K562 (cell line): Measurements from ENCODE around the gene AGAP1. TPM values are rescaled to one million over a fixed set of nuclear protein-coding genes. Genes with fewer than 3 reads are reported as not detected.

ENCODE experiments used
- ATAC-seq: fragments of 200-7000 bp; cut with Tn5 transposase; 3 replicates; pipeline ENCODE4 v1.9.1; 2020; ENCODE audit warnings: moderate library complexity
- BruUV-seq: library from RNA; stranded (reverse); fragments of 400-500 nt; replicated peaks from 2 replicates; lab custom pipeline; 2021; lab: Mats Ljungman, UMichigan
- CTCF ChIA-PET: fragments of 300-600 bp; formaldehyde crosslinking; extraction: SDS; loops from one replicate; lab custom pipeline; 2021; ENCODE audit warnings: low intra/inter-chr PET ratio; lab: Yijun Ruan, JAX
- POLR2A ChIA-PET: fragments of 300-600, 350-650 bp; sonication (Branson Sonifier 250); formaldehyde crosslinking; extraction: SDS; loops from one replicate; lab custom pipeline; 2021; ENCODE audit warnings: antibody characterized with exemption, inconsistent platforms; lab: Yijun Ruan, JAX
- DNase-seq, 4 experiments: peaks; one replicate each; pipeline versions ENCODE4 v3.0.0 to v3.0.0-alpha.2; 2011 to 2018; ENCODE audit warnings: low spot score in 3 of 4, mixed read lengths in 3 of 4; ENCODE audit errors: extremely low read depth in 1 of 4
- FAIRE-seq: peaks from 2 replicates; lab custom pipeline; 2011; peaks lifted over from hg19 to GRCh38; lab: Jason Lieb, UNC
- H2AFZ ChIP-seq: 2 replicates; pipeline ENCODE4 v1.6.0; 2011; ENCODE audit warnings: low read depth, low read length, control low read depth, inconsistent platforms
- H3K27ac ChIP-seq: fragments of 200-600 bp; 3 replicates; pipeline ENCODE4 v1.8.0; 2011; ENCODE audit warnings: low read depth, mild to moderate bottlenecking, control low read depth, inconsistent platforms, low read length, moderate library complexity, mixed read lengths; ENCODE audit errors: extremely low read depth
- H3K27me3 ChIP-seq, 2 experiments: fragments of 300-600 bp in 1 of 2; 2 replicates in 1 of 2; 3 replicates in 1 of 2; pipeline versions ENCODE4 v1.6.0 to v1.8.0; 2011; ENCODE audit warnings: inconsistent platforms in 2 of 2, low read length in 2 of 2, mild to moderate bottlenecking in 1 of 2, mixed read lengths in 1 of 2, moderate library complexity in 1 of 2; ENCODE audit not compliant: control insufficient read depth in 2 of 2, insufficient read depth in 2 of 2
- H3K36me3 ChIP-seq: fragments of 300-600 bp; 3 replicates; pipeline ENCODE4 v1.8.0; 2011; ENCODE audit warnings: mild to moderate bottlenecking, low read length, inconsistent platforms; ENCODE audit not compliant: control insufficient read depth, insufficient read depth
- H3K4me1 ChIP-seq, 2 experiments: fragments of 200-600 bp in 1 of 2; replicated peaks in 1 of 2; 2 replicates in 1 of 2; 3 replicates in 1 of 2; pipeline versions ENCODE4 v1.5.1 to v1.8.0; 2011; ENCODE audit warnings: inconsistent platforms in 2 of 2, low read length in 2 of 2, mild to moderate bottlenecking in 1 of 2, mixed read lengths in 1 of 2, moderate library complexity in 1 of 2; ENCODE audit not compliant: control insufficient read depth in 2 of 2, insufficient read depth in 2 of 2
- H3K4me2 ChIP-seq: 2 replicates; pipeline ENCODE4 v1.6.1; 2011; ENCODE audit warnings: low read length, control low read depth, inconsistent platforms, mixed read lengths; ENCODE audit not compliant: insufficient read depth
- H3K4me3 ChIP-seq: fragments of 200-600 bp; sonication (generic), shearing (Covaris generic); 2 replicates; pipeline ENCODE4 v1.5.1; 2016; ENCODE audit warnings: control low read depth, inconsistent platforms
- H3K79me2 ChIP-seq: fragments of 200-600 bp; 3 replicates; pipeline ENCODE4 v1.8.0; 2011; ENCODE audit warnings: low read length, inconsistent platforms; ENCODE audit not compliant: control insufficient read depth, insufficient read depth
- H3K9ac ChIP-seq, 2 experiments: 2 replicates each; pipeline versions ENCODE4 v1.6.0 to v1.6.1; 2011; ENCODE audit warnings: low read depth in 2 of 2, low read length in 2 of 2, control low read depth in 1 of 2, inconsistent platforms in 1 of 2, mild to moderate bottlenecking in 1 of 2, mixed read lengths in 1 of 2; ENCODE audit not compliant: insufficient read depth in 1 of 2
- H3K9me1 ChIP-seq: one replicate; pipeline ENCODE4 v1.6.0; 2011; ENCODE audit warnings: inconsistent platforms, mild to moderate bottlenecking, low read length, moderate library complexity; ENCODE audit not compliant: control insufficient read depth, insufficient read depth
- H3K9me3 ChIP-seq: replicated peaks from 2 replicates; pipeline ENCODE4 v1.5.1; 2011; ENCODE audit warnings: low read depth, low read length, inconsistent platforms; ENCODE audit not compliant: control insufficient read depth, insufficient read depth
- H4K20me1 ChIP-seq: replicated peaks from 2 replicates; pipeline ENCODE4 v1.6.1; 2011; ENCODE audit warnings: low read length, inconsistent platforms, mixed read lengths; ENCODE audit not compliant: control insufficient read depth, insufficient read depth
- ARNT ChIP-seq, 2 experiments: fragments of 450-650 bp; IDR thresholded peaks; 2 replicates each; pipeline ENCODE4 v1.6.1; 2016; ENCODE audit warnings: mild to moderate bottlenecking in 1 of 2
- JUNB ChIP-seq: fragments of 450-650 bp; formaldehyde crosslinking; conservative IDR thresholded peaks from 2 replicates; pipeline ENCODE4 v1.4.0; 2020; ENCODE audit warnings: mild to moderate bottlenecking
- JUND ChIP-seq, 2 experiments: IDR thresholded peaks; 2 replicates in 1 of 2; 3 replicates in 1 of 2; pipeline ENCODE4 v1.6.1; 2011; ENCODE audit warnings: borderline replicate concordance in 2 of 2, low read depth in 2 of 2, low read length in 2 of 2, improper control_type of control experiment in 1 of 2, missing biosample characterization in 1 of 2, missing genetic modification characterization in 1 of 2, missing genetic modification reagents in 1 of 2
- LCOR ChIP-seq: sonication (generic); formaldehyde crosslinking; IDR thresholded peaks from 2 replicates; pipeline ENCODE4 v1.8.0; 2022; ENCODE audit warnings: mild to moderate bottlenecking, missing genetic modification reagents
- NFATC3 ChIP-seq: fragments of 450-650 bp; IDR thresholded peaks from 2 replicates; pipeline ENCODE4 v1.6.1; 2017; ENCODE audit warnings: mild to moderate bottlenecking
- PYGO2 ChIP-seq: fragments of 450-650 bp; IDR thresholded peaks from 2 replicates; pipeline ENCODE4 v1.6.1; 2016; ENCODE audit warnings: mild to moderate bottlenecking, missing genetic modification characterization, moderate library complexity, missing compliant biosample characterization
- ZNF644 ChIP-seq: fragments of 200-800 bp; sonication (Bioruptor generic); IDR thresholded peaks from 2 replicates; pipeline ENCODE4 v1.6.1; 2016; ENCODE audit warnings: low read depth, missing genetic modification characterization, missing compliant biosample characterization
- ZNF717 ChIP-seq: fragments of 250-450 bp; sonication (Bioruptor Pico); IDR thresholded peaks from 2 replicates; pipeline ENCODE4 v1.5.0; 2021
- ZNF77 ChIP-seq: fragments of 250-450 bp; sonication (Bioruptor Pico); IDR thresholded peaks from 2 replicates; pipeline ENCODE4 v1.5.0; 2020
- WGBS: fragments of 100-300 bp; shearing (Covaris generic); methylation state at CpG from one replicate; pipeline ENCODE4 v1.1.6; 2016; ENCODE audit warnings: low coverage, mixed read lengths; ENCODE audit not compliant: insufficient coverage; ENCODE audit errors: missing lambda C conversion rate; 5-methylcytosine and 5-hydroxymethylcytosine counted together
- in situ Hi-C: fragments of 300-500 bp; cut with MboI; formaldehyde crosslinking; loops from 4 replicates; pipeline ENCODE4 v1.15.0; 2018; ENCODE audit warnings: inconsistent platforms, mixed read lengths
- intact Hi-C: fragments of 100-400 bp; cut with micrococcal nuclease; formaldehyde crosslinking; loops from 2 replicates; pipeline ENCODE4 v1.14.2; 2022
- polyA plus RNA-seq, 8 experiments: library from polyadenylated mRNA; depleted of rRNA in 4 of 8; stranded (reverse) in 5 of 8; unstranded in 3 of 8; fragments of >200 nt; fragmentation: Nextera tagmentation in 2 of 8; fragmentation: Illumina TruSeq in 1 of 8; extraction: Ambion mirVana in 2 of 8; extraction: Trizol in 1 of 8; gene quantifications; 2 replicates each; pipeline versions ENCODE4 v1.2.1 to v1.2.3, GENCODE V29; 2011 to 2014; ENCODE audit warnings: inconsistent platforms in 1 of 8, missing spikeins in 1 of 8
- total RNA-seq, 7 experiments: library from RNA; depleted of rRNA in 6 of 7; stranded (reverse); fragments of >200 nt in 6 of 7; fragmentation: Illumina TruSeq in 2 of 7; extraction: Trizol in 2 of 7; gene quantifications; 2 replicates each; pipeline versions ENCODE4 v1.2.1 to v1.2.3, GENCODE V29; 2011 to 2021; ENCODE audit warnings: low replicate concordance in 1 of 7
- TF ChIP-seq, protein P1 (sequence below): fragments of 250-450 bp; sonication (Bioruptor Pico); IDR thresholded peaks from 2 replicates; pipeline ENCODE4 v1.8.0; 2021; ENCODE audit warnings: moderate library complexity, mild to moderate bottlenecking, inconsistent platforms
- TF ChIP-seq, protein P2 (sequence below), 2 experiments: fragments of 450-650 bp in 1 of 2; sonication (generic) in 1 of 2; formaldehyde crosslinking in 1 of 2; IDR thresholded peaks in 1 of 2; conservative IDR thresholded peaks in 1 of 2; 2 replicates each; pipeline versions ENCODE4 v1.6.1 to v1.8.1; 2016 to 2023; ENCODE audit warnings: mild to moderate bottlenecking in 2 of 2, moderate library complexity in 2 of 2, inconsistent platforms in 1 of 2, missing genetic modification reagents in 1 of 2
- TF ChIP-seq, protein P3 (sequence below): sonication (generic); formaldehyde crosslinking; IDR thresholded peaks from 2 replicates; pipeline ENCODE4 v1.8.0; 2022; ENCODE audit warnings: mild to moderate bottlenecking, low read depth, missing genetic modification reagents
- TF ChIP-seq, protein P4 (sequence below): sonication (generic); formaldehyde crosslinking; IDR thresholded peaks from 2 replicates; pipeline ENCODE4 v1.8.1; 2022; ENCODE audit warnings: missing genetic modification reagents
- TF ChIP-seq, protein P5 (sequence below): fragments of 450-650 bp; IDR thresholded peaks from one replicate; pipeline ENCODE4 v1.6.1; 2018; ENCODE audit warnings: mild to moderate bottlenecking, moderate library complexity; ENCODE audit not compliant: partially characterized antibody

AGAP1 gene
- total and polyA plus RNA-seq, 9 of the 15 experiments (the other 6 are each of a cell fraction or from before 2014, with no cell fraction given), result 1.3 to 24.0 (median 10.6) TPM

DNA sequence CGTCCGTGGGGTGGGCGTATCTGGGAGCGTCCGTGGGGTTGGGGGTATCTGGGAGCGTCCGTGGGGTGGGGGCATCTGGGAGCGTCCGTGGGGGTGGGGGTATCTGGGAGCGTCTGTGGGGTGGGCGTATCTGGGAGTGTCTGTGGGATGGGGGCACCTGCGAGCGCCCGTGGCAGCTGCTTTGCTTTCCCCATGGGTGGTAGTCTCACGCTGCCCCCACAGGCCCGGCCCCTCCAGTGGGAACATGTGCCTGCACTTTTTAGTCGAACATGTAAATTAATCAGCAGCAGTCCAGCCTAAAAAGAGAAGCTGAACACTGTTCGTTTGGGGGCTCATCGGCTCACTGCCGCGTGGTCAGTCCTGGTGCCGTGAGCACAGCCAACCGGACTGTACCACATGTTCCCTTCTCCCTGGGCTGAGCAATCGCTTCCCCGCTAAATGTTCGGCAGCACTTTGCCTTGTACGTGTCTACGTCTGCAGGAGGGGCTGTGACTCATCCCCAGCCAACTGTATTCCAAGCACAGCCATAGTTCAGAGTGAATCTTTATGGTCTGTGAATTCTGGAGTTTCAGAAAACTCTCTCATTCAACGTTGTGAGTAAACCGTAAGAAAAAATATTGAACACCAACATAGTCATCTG lies 271.5 kb downstream of the AGAP1 start:
- 61% methylated on average over 7 of the region's 30 CpGs for WGBS
- H3K4me3 ChIP-seq, result no peak overlapping the region
- TF ChIP-seq ZNF644 (no peak), ZNF717 (no peak), NFATC3 (no peak), PYGO2 (tag) (no peak), LCOR (CRISPR knock-in tag) (no peak), JUND (IDR thresholded peaks at IDR 0.05; ENCODE audit: borderline replicate concordance, low read depth, low read length) (peak; percentile 36; the same call in 1 of the 2 replicates), JUND (tag; IDR thresholded peaks at IDR 0.05; ENCODE audit: borderline replicate concordance, low read depth, low read length) (no peak), JUNB (no peak), ZNF77 (CRISPR knock-in tag) (no peak), ARNT (IDR thresholded peaks at IDR 0.05) (no peak)
- TF ChIP-seq, protein P1, sequence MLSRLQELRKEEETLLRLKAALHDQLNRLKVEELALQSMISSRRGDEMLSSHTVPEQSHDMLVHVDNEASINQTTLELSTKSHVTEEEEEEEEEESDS (CRISPR knock-in tag), result no peak
- TF ChIP-seq, protein P2, sequence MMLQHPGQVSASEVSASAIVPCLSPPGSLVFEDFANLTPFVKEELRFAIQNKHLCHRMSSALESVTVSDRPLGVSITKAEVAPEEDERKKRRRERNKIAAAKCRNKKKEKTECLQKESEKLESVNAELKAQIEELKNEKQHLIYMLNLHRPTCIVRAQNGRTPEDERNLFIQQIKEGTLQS (IDR thresholded peaks at IDR 0.05), result peak; percentile 23; the same call in 1 of the 2 replicates
- TF ChIP-seq, protein P2 (CRISPR knock-in tag; conservative IDR thresholded peaks at IDR 0.05), result no peak
- TF ChIP-seq, protein P3, sequence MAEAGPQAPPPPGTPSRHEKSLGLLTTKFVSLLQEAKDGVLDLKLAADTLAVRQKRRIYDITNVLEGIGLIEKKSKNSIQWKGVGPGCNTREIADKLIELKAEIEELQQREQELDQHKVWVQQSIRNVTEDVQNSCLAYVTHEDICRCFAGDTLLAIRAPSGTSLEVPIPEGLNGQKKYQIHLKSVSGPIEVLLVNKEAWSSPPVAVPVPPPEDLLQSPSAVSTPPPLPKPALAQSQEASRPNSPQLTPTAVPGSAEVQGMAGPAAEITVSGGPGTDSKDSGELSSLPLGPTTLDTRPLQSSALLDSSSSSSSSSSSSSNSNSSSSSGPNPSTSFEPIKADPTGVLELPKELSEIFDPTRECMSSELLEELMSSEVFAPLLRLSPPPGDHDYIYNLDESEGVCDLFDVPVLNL (CRISPR knock-in tag), result no peak
- TF ChIP-seq, protein P4, sequence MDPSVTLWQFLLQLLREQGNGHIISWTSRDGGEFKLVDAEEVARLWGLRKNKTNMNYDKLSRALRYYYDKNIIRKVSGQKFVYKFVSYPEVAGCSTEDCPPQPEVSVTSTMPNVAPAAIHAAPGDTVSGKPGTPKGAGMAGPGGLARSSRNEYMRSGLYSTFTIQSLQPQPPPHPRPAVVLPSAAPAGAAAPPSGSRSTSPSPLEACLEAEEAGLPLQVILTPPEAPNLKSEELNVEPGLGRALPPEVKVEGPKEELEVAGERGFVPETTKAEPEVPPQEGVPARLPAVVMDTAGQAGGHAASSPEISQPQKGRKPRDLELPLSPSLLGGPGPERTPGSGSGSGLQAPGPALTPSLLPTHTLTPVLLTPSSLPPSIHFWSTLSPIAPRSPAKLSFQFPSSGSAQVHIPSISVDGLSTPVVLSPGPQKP (CRISPR knock-in tag), result no peak
- TF ChIP-seq, protein P5, sequence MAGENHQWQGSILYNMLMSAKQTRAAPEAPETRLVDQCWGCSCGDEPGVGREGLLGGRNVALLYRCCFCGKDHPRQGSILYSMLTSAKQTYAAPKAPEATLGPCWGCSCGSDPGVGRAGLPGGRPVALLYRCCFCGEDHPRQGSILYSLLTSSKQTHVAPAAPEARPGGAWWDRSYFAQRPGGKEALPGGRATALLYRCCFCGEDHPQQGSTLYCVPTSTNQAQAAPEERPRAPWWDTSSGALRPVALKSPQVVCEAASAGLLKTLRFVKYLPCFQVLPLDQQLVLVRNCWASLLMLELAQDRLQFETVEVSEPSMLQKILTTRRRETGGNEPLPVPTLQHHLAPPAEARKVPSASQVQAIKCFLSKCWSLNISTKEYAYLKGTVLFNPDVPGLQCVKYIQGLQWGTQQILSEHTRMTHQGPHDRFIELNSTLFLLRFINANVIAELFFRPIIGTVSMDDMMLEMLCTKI, result no peak

More for the DNA sequence above, 271.5 kb downstream of the AGAP1 start:
- H3K4me2 ChIP-seq, result no peak overlapping the region
- no peaks in the 10 kb centered on the region for H3K4me1 ChIP-seq
- DNase-seq (peak in 2 of 4 experiments; percentile 4 to 12), ATAC-seq (peak; percentile 41; the same call in 2 of the 3 replicates), FAIRE-seq (peak; percentile 15)
- no TSS peak for BruUV-seq
- CTCF ChIA-PET, result interaction anchor here (0.6 to 1.4 kb wide), 2 partner anchors 403 to 413 kb away, joined by 3 to 8 read pairs; partner anchors contain the start of gene GBX2
- H4K20me1 ChIP-seq, result no peaks in the 10 kb centered on the region
- peaks cover 2% of the 10 kb centered on the region; the same call in 1 of the 3 replicates for H3K36me3 ChIP-seq
- intact Hi-C loops, result no loop called here
- POLR2A ChIA-PET, result interaction anchor here (0.6 kb wide), 1 partner anchor 172 kb away, joined by 3 read pairs; no protein-coding TSS in a partner anchor
- 0 out of 4 replicates have a peak overlapping the region, but pooled peaks of 1 of the 2 experiments have one; percentile 45 for H3K9ac ChIP-seq
- no peak overlapping the region for H2AFZ ChIP-seq
- H3K79me2 ChIP-seq, result no peaks in the 10 kb centered on the region
- no peak overlapping the region for H3K27ac ChIP-seq
- no peaks in the 10 kb centered on the region for H3K9me1 ChIP-seq
- in situ Hi-C loops, result no loop called here
- H3K9me3 ChIP-seq, result no peaks in the 10 kb centered on the region
- no peaks in the 10 kb centered on the region for H3K27me3 ChIP-seq
